ENCODE results near the gene TRMU. TPM values are rescaled to one million over a fixed set of nuclear protein-coding genes. Genes with fewer than 3 reads are reported as not detected.

Gene TRMU
- 29.8 TPM for total RNA-seq

DNA sequence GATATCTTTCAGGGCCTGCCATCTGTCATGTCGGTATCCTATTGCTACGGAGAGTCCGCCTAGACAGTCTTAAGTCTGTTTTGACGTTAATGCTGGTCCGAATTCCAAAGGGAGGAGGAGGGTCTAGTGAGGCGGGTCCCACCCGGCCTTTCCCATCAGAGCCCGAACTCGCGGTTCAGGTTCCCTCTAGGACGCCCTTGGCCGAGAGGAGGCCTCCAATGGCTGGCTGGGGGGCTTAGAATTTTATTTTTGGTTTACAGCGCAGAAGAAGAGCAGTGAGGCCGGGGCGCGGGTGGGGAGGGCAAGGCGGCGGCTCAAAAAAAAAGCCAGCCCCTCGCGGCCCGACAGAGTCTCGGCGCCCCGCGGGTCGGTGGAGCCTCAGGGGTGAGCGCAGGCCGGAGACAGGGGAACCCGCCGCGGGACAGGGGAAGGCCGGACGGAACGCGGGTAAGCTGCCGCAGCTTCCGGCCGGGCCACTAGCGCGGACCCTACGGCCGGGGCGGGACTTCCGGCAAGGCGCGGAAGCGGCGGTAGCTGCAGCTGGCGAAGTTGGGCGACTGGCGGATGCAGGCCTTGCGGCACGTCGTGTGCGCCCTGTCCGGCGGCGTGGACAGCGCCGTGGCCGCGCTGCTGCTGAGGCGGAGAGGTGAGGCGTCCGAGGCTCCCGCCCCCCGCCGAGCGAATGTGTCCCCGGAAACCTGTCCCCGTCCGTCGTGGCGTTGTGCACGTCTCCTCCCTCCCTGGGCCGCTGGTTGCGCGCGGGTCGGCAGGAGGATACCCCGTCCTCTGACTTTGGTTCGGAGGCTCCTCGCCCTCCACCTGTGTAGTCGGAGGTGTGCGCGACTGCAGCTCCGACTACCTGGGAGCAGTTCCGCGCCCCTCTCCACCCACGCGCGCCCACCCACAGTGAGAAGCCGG lies at the start of gene TRMU:
TRMU (plus strand) TSS at position 514 of the 918 bp plus-strand sequence; CDS start at position 565, 51 bp downstream.
- peak; percentile 60 for DNase-seq

GRCh38 chr22:46286006-46286405 lies 49.5 kb upstream of the TRMU start:
- no peak for DNase-seq

- no peak for DNase-seq
Observed at GRCh38 chr22:46286941-46287872, 48.3 kb upstream of the TRMU start.

DNA sequence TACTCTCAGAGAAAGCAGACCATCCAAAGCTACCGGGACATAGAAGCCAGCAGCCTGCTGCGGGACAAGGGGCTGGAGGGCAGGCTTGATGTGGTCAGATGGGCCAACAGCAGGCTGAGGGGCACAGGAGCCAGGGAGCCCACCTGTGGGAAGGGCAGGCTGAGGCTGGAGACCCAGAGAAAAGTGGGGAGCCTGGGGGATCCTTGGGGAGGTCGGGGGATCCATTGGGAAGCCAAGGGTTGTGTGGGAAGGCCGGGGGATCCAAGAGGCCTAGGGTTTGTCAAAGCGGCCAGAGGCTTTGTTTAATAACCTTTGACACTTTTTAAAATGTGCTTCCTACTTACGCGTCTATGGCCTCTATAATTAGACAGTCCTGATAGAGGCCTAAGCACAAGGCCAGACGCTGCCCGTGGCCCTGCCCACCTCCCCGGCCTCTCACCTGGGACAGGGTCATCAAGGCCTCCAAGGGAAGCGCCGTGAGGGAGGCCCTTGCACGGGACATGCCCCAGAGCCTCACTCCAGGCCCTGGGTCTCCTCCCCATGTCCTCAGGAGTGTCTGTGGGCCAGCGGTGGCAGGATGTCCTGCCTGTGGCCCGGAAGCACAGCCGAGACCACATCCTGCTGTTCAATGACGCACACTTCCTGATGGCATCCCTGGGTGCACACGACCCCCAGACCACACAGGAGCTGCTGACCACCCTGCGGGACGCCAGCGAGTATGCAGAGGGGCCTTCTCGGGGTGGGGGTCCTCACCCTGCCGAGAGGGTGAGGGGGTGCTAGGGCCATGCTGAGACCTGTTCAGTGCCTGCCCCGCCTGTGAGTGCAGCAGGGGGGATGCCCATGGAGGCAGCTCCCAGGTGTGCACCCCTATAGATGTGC lies 47.4 kb upstream of the TRMU start:
- no peak for DNase-seq

GRCh38 chr22:46288846-46289243 lies 46.7 kb upstream of the TRMU start:
- DNase-seq, result no peak

- DNase-seq, result no peak
Observed at GRCh38 chr22:46289244-46289891, 46.1 kb upstream of the TRMU start.

- no peak for DNase-seq
Observed at GRCh38 chr22:46290121-46290842, 45.2 kb upstream of the TRMU start.

DNA sequence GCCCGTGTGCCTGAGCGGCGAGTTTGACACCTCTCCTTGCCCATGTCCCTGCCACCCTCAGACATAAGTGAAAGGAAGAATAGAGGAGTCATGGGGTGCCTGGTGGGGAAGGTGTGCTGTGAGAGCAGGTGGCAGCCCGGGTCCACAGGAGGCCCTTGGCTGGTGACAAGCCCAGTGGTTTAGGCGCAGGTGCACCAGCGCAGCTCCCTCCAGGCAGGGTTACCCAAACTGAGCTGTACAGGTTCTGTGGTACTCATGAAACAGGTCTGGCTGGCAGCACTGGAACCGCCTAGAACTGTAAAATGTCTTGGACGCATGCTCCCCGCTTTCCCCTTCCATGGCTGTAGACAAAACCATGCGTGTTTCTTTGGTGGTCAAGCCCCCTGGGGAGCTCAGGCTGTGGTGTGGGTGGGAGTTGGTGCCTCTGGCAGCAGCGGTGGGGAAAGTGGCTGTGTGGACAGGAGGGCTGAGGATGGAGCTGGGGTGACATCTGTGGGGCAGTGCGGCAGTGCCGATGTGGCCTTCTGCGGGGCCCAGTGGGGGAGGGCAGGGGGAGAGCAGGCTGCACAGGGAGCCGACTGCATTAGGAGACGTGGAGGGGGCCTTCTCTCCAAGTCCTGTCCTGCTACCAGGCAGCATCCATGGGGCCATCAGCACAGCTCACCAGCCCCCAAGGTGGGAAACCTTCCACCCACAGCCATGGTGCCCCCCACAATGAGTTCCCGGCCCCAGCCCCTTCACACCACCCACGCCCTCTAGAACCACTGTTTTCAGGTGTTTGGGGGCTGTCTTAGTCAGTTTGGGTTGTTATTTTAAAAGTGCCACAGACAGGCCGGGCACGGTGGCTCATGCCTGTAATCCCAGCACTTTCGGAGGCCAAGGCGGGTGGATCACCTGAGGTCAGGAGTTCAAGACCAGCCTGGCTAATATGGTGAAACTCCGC lies 44.4 kb upstream of the TRMU start:
- no peak for DNase-seq

GRCh38 chr22:46292173-46292572 lies 43.3 kb upstream of the TRMU start:
- no peak for DNase-seq

DNA sequence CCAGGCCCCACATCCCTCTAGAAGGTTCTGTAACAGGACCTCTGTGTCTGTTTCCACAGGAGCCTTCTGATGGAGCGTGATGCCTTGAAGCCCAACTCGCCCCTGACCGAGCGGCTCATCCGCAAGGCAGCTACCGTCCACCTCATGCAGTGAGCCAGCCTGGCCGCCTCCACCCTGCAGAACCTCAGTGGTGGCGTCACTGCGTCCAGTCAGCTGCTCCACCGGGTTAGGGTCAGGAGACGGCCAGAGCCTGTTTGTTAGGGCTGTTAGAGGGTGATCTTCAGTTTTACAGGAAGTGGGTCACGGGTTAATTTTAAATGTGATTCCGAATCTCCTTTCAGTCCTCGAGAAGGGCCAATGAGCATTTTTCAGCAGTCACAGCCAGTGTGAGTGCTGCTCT lies 42.8 kb upstream of the TRMU start:
- no peak for DNase-seq

DNA sequence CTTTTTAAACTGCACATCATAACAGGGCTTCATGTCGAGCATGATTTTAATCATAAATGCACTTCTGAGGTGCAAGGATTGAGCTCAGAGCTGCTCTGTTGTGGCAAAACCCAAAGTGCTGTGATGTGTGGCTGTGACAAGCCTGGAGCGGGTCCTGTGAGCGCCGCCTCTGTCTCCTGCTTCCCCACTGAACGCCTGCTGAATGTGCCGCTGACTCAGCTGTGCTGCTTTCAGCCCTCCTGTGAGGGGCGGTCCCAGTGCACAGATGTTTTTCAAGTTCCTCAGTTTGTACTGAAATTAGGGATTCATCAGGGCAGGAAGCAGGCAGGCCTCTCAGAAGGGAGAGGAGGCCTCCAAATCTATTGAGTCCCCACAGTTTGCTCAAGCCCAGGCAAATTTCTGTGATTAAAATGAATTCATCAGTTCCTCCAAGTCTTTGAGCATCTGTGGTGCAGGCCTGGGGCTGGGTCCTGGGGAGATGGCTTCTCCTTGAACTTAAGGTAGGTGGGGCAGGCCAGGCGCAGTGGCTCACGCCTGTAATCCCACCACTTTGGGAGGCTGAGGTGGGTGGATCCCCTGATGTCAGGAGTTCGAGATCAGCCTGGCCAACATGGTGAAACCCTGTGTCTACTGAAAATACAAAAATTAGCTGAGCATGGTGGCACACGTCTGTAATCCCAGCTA lies 41.8 kb upstream of the TRMU start:
- DNase-seq, result peak; percentile 72

GRCh38 chr22:46294784-46295183 lies 40.7 kb upstream of the TRMU start:
- no peak for DNase-seq

- DNase-seq, result no peak
Observed at GRCh38 chr22:46295277-46295971, 40.1 kb upstream of the TRMU start.

- peak; percentile 96 for DNase-seq
Observed at GRCh38 chr22:46296257-46297150, 39.0 kb upstream of the TRMU start, which contains the start of gene GTSE1. Gene GTSE1, plus strand, starts transcription at chr22:46296870. Its CDS starts 531 bp downstream, at chr22:46297401.

DNA sequence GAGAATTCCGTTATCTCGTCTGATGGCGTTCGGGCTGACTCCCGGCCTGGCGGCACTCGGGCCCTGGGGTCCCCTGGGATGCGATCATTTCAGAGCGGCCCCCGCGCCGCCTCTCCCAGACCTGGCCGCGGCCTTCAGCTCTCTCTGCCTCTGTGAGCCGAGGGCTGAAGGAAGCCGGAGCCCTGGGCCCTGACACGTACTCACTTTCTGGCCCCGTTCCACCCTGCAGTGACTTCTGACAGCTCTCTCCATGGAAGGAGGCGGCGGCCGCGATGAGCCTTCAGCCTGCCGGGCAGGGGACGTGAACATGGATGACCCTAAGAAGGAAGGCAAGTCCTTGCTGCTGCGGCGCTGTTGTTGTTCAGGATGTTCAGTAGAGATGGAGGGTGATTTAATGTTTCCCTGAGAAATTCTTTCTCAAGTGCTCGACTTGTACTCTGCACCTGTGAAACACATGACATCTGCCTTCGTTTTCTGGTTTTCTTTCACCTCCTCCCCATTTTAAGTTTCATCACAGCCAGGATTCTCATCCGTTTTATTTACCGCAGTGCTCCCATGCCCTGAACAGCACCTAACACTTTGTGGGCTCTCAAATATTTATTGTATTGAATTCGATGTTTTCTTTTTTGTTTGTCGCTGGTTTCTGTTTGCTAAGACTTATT lies 38.2 kb upstream of the TRMU start:
- DNase-seq, result no peak

DNA sequence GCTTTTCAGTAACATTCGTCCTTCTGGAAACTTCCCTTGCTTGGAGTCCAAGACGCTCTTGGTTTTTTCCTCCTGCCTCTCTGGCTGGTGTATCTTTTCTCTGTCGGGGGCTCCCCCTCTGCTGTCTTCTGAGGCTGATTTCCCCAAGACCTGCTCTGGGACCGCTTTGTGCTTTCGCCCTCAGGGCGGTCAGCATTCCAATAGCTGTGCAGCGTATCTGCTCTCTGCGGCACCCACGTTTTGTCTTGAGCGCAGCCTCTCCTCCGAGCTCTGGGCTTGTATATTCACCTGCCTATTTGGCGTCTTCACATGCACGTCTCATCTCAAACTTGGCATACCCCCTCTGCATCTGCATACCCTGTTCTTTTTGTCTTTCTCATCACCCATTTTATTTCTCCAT lies 36.4 kb upstream of the TRMU start:
- DNase-seq, result no peak

- no peak for DNase-seq
Observed at GRCh38 chr22:46300491-46300890, 35.0 kb upstream of the TRMU start.

All from skin of body (tissue), 2 donors.